SK-MEL-5 (cell line): ENCODE data around the gene RSPH9. TPM values are rescaled to one million over a fixed set of nuclear protein-coding genes. Genes with fewer than 3 reads are reported as not detected.

ENCODE experiments used
- DNase-seq: peaks from one replicate; pipeline ENCODE4 v3.0.0-alpha.2; 2016; ENCODE audit warnings: low read depth, low spot score
- in situ Hi-C: cut with HindIII; loops from 2 replicates; pipeline ENCODE4 v1.10.0; 2016; ENCODE audit warnings: low sequenced_read_pairs, high pct_unique_total_duplicates, low pct_unique_long_range_greater_than_20kb
- polyA plus RNA-seq, 2 experiments: library from polyadenylated mRNA; depleted of rRNA; stranded (reverse); fragments of >200 nt; gene quantifications; 2 replicates each; pipeline ENCODE4 v1.2.3, GENCODE V29; 2015
- total RNA-seq: library from RNA; depleted of rRNA; stranded (reverse); fragments of >200 nt; shearing (Covaris generic); gene quantifications from 2 replicates; pipeline ENCODE4 v1.2.3, GENCODE V29; 2014; rRNA removed

RSPH9 gene, protein sequence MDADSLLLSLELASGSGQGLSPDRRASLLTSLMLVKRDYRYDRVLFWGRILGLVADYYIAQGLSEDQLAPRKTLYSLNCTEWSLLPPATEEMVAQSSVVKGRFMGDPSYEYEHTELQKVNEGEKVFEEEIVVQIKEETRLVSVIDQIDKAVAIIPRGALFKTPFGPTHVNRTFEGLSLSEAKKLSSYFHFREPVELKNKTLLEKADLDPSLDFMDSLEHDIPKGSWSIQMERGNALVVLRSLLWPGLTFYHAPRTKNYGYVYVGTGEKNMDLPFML
- total RNA-seq: 1.1 and 1.7 TPM in 2 replicates
- 0.98 and 1.0 TPM in 2 replicates for polyA plus RNA-seq (2015; cell fraction: cytosol; rRNA removed)
- polyA plus RNA-seq (2015; cell fraction: nucleus; rRNA removed): 0.08 and 0.36 TPM in 2 replicates

DNA sequence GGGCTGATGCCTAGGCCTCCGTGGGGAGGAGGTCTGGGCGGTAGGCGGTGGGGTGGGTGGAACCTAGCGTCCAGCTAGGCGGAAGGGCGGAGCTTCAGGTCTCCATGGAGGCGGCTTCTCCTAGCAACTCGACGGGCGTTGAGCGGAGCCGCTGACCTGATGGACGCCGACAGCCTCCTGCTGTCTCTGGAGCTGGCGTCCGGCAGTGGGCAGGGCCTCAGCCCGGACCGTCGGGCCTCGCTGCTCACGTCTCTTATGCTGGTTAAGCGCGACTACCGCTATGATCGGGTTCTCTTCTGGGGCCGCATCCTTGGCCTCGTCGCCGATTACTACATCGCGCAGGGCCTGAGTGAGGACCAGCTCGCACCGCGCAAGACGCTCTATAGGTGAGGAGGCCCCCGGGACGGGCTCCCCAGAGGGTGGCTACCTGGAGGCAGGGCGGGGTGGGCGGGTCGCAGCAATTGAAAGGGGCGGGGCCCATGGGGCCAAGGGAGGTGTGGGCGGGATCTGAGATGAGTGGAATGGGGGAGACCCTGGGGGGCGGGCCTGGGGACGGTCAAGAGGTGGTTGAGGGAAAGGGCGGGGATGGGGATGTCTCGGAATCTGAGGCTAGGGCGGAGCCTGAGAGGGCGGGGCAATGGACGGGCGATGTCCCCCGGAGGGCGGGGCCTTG, at the start of gene RSPH9:
Gene RSPH9, plus strand, starts transcription at position 97 of the 673 bp plus-strand sequence. Its CDS starts 63 bp downstream, at position 160.
- in situ Hi-C loops: no loop called here
- DNase-seq: peak; percentile 89

DNA sequence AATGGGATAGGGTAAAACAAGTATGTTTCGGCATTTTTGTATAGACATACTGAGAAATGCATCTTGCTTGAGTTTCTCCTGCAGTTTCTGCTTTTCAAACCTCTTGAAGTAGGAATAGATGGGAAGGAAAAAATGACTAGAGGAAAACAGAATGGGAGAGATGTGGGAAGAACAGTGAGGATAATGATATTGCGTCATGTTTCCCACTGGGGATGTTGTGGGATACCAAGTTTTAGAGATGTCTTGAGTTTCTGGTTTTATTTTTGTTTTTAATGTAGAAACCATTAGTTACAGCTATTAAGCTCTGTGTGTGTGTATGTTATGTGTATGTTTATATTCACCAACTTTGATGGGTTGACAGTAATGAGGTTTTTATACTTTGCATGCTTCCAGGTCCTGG, 44.2 kb upstream of the RSPH9 start:
- in situ Hi-C loops: no loop called here

GRCh38 chr6:43604174-43604573, 40.7 kb upstream of the RSPH9 start:
- in situ Hi-C loops: no loop called here
- DNase-seq: no peak

More for the DNA sequence above, 44.2 kb upstream of the RSPH9 start:
- DNase-seq: no peak

- in situ Hi-C loops: no loop called here
- DNase-seq: no peak
Observed at GRCh38 chr6:43606019-43606418, 38.8 kb upstream of the RSPH9 start.

GRCh38 chr6:43608310-43608763, 36.5 kb upstream of the RSPH9 start:
- in situ Hi-C loops: no loop called here
- peak; percentile 86 for DNase-seq

- no peak for DNase-seq
Observed at GRCh38 chr6:43608807-43609206, 36.0 kb upstream of the RSPH9 start.

DNA sequence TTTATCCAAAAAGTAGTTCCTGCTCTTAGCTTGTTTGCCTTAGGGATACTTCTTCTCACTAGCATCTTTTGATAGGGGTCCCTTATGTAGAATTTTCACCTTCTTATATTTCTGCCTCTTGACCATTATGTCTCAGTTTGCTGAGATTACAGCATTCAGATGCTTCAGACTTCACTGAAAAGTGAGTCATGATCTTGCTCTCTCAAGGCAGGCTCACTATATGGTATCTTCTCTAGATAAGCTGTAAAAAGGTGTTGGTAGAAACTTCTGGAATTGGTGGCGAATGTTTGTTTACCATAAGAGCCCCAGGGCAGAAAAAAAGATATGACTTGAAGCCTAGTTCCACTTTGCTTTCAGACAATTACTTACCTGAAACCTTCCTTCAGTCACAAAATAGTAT, 35.4 kb upstream of the RSPH9 start:
- in situ Hi-C loops: no loop called here
- no peak for DNase-seq

More at GRCh38 chr6:43608807-43609206, 36.0 kb upstream of the RSPH9 start:
- in situ Hi-C loops: no loop called here

DNA sequence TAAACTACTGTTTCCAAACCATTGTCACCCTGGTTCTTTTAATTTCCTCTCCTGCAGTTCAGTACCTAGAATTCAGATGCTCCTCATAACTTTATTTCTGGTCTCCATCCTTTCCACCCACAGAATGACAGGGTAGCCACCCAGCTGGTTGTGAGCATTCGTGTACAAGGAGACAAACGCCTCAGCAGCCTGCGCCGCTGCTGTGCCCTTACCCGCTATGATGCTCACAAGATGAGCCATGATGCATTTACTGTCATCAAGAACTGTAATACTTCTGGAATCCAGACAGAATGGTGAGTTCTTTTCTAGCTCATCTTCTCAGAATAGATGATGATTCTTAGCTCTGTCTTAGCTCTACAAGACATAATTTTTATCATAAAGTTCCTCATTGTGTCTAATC, 34.4 kb upstream of the RSPH9 start:
- DNase-seq: no peak
- in situ Hi-C loops: no loop called here

GRCh38 chr6:43613721-43614395, 31.0 kb upstream of the RSPH9 start:
- DNase-seq: no peak
- in situ Hi-C loops: no loop called here

DNA sequence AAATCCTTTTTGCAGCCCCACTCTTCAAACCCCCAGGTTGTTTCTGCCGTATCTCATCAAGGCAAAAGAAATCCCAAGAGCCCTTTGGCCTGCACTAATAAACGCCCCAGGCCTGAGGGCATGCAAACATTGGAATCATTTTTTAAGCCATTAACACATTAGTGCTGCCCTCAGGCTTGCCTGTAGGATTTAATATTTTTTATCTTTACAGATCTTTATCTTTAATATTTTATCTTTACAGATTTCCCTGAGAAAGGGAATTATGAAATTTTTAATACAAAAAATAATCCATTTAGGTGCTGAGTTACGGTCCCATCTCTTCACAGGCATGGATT, 30.5 kb upstream of the RSPH9 start:
- in situ Hi-C loops: no loop called here
- no peak for DNase-seq

- in situ Hi-C loops: no loop called here
- DNase-seq: no peak
Observed at GRCh38 chr6:43616725-43617472, 27.9 kb upstream of the RSPH9 start.

DNA sequence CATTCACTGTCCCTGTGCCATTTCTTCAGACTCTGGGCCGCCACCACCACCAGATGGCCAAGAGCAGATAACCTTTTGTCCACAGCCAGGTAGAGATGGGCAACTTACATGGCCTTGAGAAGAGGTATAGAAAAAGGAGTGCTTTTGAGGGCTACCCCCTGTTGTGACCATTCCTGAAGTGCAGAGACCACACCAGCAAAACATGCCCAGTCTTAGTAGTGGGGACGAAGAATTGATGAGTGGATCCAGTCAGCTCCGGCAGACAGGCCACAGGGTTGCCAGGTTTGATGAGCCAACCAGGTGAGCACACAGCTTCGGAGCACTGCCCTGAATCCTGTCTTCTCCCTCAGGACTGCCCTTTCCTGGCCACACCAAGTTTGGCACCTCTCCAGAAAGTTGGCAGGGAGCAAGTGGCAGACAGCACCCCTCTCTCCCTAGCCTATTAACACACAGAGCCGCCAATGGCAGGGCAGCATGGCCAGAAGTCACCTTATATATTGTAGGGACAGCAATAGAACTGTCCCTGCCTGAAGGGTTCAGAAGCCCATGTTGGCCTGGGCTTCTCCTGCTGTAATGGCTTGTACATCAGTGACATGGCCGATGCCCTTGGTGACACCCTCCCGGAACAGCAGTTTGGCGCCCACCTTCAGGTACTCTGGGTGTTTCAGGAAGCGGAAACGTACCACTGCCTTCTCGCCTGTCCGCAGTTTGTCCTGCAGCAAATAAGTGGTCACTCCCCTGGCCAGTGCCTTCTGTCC, 23.6 kb upstream of the RSPH9 start:
- in situ Hi-C loops: no loop called here
- no peak for DNase-seq

- in situ Hi-C loops: no loop called here
- DNase-seq: no peak
Observed at GRCh38 chr6:43621836-43622180, 23.0 kb upstream of the RSPH9 start.

- in situ Hi-C loops: no loop called here
- no peak for DNase-seq
Observed at GRCh38 chr6:43622541-43622940, 22.3 kb upstream of the RSPH9 start.

GRCh38 chr6:43623880-43624785, 20.7 kb upstream of the RSPH9 start:
- in situ Hi-C loops: no loop called here
- DNase-seq: no peak

DNA sequence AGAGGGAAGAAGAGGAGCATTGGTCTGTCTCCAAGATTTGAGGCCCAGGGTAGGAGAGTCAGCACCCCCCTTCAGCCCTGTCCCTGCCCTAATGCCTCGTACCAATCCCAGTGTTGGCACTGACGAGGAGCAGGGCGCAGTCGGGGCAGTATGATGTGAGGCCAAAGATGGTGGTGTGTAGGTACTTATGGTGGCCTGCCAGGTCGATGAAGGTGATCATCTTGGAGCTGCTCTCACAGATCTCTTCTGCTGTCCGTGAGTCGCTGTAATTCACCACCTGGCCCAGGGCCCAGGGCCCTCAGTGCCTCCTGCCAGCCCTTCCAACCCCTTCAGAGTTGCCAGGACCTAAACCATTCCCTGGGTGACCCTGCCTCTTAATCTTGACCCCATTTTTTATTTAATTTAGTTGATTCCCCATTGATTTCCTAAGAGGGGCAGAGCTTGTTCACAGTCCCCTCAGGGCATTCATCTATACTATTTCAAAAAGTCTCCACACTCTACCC, 20.0 kb upstream of the RSPH9 start:
- in situ Hi-C loops: no loop called here
- DNase-seq: no peak
